Hematopoietic multipotent progenitor cell treated with erythropoietin and hydrocortisone succinate and interleukin-3 and kit ligand, for 8 days (in vitro differentiated cells): ENCODE data around the gene KRTAP9-3.
"Not testable (repeated sequence)": the region's sequence is repeated elsewhere in the genome, so short reads cannot be mapped to it uniquely, and the experiment has no call there.

Experiments
- DNase-seq: peaks from one replicate; pipeline ENCODE4 v3.0.0-alpha.2; 2015

Gene KRTAP9-3, protein sequence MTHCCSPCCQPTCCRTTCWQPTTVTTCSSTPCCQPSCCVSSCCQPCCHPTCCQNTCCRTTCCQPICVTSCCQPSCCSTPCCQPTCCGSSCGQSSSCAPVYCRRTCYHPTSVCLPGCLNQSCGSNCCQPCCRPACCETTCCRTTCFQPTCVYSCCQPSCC

DNA sequence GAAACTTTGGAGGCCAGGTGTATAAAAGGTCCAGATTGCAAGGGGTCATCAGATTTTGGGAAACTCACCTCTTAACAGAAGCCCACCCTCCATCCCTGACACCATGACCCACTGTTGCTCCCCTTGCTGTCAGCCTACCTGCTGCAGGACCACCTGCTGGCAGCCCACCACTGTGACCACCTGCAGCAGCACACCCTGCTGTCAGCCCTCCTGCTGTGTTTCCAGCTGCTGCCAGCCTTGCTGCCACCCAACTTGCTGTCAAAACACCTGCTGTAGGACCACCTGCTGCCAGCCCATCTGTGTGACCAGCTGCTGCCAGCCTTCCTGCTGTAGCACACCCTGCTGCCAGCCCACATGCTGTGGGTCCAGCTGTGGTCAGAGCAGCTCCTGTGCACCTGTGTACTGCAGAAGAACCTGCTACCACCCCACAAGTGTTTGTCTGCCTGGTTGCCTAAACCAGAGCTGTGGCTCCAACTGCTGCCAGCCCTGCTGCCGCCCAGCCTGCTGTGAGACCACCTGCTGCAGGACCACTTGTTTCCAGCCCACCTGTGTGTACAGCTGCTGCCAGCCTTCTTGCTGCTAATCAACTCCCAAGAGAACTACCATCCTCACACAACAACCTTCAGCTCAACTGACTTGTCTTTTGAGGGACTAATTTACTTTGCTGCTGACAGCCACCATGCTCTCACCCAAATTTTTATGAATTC lies at the start of gene KRTAP9-3:
TSS of gene KRTAP9-3 (plus strand) at position 51 of the 707 bp plus-strand sequence. CDS start at position 104, 53 bp downstream.
- not testable (repeated sequence) for DNase-seq

DNA sequence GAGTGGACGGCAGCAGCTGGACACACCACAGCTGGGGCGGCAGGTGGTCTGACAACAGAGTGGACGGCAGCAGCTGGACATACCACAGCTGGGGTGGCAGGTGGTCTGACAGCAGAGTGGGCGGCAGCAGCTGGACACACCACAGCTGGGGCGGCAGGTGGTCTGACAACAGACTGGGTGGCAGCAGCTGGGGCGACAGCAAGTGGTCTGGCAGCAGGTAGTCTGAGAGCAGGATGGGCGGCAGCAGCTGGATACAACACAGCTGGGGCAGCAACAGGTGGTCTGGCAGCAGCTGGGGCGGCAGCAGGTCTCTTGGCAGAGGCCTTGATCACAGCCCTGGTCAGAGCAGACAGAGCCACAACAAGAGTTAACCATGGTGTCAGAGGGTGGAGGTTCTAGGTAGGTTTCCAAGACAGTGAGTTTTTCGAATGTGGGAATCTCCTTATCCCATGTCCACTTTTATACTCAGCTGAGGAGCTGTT lies 47.7 kb upstream of the KRTAP9-3 start, which contains the start of gene KRTAP4-1:
TSS of gene KRTAP4-1 (minus strand) at position 432 of the 482 bp plus-strand sequence. CDS start at position 375, 57 bp downstream.
- no peak for DNase-seq

DNA sequence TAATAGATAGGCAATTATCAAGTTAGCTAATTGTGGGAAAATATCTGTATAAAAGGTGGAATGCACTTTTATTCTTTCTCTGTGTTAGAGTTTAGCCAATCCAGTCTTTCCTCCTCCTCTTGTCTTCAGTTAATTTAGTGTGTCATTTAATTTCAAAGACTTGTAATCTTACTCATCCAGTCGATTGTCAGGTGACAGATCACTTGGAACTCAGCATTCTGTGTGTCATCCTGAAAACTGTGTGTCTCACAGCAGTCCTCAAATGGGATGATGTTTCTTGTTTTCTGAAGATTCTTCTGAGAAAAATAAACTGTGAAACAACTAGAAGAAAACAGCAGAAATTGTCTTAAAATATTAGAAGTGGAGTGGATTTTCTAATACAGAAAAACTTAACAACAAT lies 47.2 kb upstream of the KRTAP9-3 start:
- DNase-seq = no peak

DNA sequence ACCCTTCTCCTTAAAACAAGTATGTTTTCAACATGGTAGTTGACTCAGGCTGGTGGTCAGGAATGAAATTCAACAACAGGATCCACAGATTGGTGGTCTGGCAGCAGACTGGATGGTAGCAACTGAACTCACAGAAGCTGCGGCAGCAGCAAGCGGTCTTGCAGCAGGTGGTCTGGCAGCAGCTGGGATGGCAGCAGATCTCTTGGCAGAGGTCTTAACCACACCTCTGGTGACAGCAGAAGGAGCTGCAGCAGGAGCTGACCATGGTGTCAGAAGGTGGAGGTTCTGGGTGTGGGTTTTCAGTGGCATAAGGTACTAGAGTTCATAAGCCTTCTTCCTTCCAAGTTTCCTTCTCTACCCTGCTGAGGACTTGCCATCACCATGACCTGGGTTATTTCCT lies 45.4 kb upstream of the KRTAP9-3 start:
- no peak for DNase-seq

DNA sequence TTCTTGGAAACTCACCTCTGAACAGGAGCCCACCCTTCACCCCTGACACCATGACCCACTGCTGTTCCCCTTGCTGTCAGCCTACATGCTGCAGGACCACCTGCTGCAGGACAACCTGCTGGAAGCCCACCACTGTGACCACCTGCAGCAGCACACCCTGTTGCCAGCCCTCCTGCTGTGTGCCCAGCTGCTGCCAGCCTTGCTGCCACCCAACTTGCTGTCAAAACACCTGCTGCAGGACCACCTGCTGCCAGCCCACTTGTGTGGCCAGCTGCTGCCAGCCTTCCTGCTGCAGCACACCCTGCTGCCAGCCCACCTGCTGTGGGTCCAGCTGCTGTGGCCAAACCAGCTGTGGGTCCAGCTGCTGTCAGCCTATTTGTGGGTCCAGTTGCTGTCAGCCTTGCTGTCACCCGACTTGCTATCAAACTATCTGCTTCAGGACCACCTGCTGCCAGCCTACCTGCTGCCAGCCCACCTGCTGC lies 42.4 kb upstream of the KRTAP9-3 start, which contains the start of gene KRTAP9-1:
TSS of gene KRTAP9-1 (plus strand) at position 51 of the 482 bp plus-strand sequence. CDS start at position 51, 0 bp downstream.
- not testable (repeated sequence) for DNase-seq

DNA sequence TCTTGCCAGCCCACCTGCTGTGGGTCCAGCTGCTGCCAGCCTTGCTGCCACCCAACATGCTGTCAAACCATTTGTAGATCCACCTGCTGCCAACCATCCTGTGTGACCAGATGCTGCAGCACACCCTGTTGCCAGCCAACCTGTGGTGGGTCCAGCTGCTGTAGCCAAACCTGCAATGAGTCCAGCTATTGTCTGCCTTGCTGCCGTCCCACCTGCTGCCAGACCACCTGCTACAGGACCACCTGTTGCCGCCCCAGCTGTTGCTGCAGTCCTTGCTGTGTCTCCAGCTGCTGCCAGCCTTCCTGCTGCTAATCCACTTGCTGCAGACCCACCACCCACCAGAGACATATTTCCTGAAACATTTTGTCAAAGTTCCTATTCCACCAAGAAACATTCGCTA lies 41.9 kb upstream of the KRTAP9-3 start:
- DNase-seq = no peak

DNA sequence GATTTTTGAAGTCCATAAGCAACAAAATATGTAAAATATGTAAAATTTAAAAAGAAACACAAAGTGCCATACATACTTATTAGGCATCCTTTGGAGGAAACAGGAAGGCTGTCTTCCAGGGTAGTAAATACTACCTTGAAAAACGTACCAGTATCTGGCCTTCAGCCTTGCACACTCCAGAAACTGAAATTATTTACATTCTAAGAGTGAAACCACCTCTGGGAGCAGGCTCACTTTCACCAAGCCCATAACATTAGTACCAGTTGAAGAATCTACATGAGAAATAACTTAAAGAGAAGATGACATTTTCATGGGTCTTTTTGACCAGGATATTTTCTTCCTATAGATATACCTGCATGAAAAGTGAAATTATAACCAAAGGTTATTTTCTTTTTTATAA lies 36.2 kb upstream of the KRTAP9-3 start:
- DNase-seq = no peak

DNA sequence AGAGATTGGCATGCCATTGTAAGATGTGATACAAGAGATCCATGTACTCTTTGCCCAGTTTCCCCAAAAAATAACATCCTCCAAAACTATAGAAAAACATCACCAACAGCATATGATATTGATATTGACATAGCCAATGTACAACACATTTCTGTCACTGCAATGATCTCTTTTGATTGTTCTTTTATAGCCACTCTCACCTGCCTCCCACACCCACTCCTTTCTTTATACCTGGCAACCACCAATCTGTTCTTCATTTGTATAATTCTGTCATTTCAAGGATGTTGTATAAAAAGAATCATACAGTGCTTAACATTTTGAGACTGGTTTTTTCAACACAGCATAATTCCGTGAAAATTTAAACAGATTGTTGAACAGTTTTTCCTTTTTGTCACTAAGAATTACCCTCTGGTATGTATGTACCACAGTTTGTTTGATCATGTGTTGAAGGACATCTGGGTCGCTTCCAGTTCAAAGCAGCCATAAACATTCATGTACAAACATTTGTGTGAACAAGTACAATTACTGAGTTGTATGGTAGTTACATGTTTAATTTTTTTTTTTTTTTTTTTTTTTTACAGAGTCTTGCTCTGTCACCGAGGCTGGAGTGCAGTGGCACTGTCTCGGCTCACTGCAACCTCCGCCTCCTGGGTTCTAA lies 32.7 kb upstream of the KRTAP9-3 start:
- no peak for DNase-seq

DNA sequence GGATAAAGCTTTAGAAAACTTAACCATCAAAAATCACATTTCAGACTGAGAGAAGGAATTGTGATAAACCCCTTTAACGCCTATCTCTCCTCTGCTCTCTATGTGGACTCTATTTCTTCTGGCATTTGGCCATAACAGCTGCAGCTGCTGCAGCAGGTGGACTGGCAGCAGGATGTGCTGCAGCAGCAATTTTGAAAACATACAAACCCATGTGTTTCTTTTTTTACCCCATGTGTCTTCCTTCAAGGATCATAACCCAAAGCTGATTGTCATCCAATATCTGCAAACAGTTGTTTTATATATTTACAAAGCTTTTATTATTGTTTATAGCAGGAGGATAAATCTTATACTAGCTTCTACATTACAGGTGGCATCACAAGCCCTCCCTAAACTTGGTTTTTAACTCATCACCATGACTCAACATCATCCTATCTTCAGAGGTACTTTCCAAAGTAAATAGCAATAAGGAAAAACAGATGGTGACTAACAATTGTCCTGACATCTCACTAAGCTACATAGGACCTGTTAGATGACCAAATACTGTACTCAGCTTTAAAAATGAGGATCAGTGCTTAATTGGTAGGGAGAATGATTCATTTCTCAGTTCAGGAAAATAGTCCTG lies 20.3 kb upstream of the KRTAP9-3 start:
- DNase-seq = no peak

DNA sequence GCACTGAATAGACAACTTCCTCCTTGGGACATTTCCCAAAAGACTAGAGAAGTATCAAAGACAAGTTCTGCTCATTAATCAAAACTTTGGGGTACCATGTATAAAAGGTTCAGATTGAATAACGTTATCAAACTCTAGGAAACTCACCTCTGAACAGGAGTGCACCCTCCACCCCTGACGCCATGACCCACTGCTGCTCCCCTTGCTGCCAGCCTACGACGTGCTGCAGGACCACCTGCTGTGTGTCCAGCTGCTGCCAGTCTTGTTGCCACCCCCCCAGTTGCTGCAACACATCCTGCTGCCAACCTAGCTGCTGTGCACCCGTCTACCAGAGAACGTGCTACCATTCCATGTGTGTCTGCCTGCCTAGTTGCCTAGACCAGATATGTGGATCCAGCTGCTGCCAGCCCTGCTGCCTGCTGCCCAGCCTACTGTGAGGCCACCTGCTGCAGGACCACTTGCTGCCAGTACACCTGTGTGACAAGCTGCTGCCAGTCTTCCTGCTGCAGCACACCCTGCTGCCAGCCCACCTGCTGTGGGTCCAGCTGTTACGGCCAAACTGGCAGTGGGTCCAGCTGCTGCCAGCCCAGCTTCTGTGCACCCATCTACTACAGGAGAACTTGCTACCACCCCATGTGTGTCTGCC lies 19.6 kb upstream of the KRTAP9-3 start:
- no peak for DNase-seq

DNA sequence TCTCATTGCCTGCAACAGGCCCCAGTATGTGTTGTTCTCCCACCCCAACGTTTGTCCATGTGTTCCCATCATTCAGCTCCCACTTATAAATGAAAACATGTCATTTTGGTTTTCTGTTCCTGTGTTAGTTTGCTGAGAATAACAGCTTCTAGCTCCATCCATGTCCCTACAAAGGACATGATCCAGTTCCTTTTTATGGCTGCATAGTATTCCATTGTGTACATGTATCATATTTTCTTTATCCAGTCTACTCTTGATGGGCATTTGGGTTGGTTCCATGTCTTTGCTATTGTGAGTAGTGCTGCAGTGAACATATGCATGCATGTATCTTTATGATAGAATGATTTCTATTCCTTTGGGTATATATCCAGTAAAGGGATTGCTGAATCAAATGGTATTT lies 16.6 kb upstream of the KRTAP9-3 start:
- DNase-seq = no peak

DNA sequence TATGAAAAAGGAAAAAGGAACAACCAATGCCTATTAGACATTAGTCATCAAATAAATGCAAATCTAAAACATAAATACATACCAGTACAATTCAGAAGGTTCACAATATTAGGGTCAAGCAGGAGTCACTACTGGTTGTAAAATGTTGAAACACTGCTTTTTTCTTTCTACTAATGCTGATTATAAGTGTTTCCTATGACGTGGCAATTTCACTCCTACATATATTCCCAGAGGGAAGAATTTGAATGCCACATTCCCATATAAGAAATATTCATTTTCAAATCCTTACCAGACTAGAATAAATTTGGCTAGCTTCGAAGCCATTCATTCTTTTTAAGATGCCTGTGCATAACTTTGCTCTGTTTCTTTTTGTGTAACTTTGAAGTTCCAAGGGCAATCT lies 8.4 kb upstream of the KRTAP9-3 start:
- no peak for DNase-seq

DNA sequence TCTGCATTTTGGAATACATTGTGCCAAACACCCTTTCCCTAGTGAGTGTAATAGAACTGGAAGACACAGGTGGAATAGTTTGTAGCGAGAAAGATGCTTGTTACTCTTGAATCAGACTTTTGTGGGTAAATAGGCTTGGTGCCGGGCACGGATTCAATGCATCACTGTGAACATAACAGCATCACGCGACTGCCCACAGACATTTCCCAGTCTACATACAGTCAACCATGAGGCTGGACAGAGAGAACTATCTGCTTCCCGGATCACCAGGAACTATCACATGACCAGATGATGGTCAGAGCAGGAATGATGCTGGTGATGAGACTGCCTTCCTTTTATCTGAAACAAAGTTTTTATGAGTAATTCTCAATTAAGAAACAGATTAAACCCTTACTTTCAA lies 6.2 kb upstream of the KRTAP9-3 start:
- no peak for DNase-seq

DNA sequence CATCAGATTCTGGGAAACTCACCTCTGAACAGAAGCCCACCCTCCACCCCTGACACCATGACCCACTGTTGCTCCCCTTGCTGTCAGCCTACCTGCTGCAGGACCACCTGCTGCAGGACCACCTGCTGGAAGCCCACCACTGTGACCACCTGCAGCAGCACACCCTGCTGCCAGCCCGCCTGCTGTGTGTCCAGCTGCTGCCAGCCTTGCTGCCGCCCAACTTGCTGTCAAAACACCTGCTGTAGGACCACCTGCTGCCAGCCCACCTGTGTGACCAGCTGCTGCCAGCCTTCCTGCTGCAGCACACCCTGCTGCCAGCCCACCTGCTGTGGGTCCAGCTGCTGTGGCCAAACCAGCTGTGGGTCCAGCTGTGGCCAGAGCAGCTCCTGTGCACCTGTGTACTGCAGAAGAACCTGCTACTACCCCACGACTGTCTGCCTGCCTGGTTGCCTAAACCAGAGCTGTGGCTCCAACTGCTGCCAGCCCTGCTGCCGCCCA lies 5.6 kb upstream of the KRTAP9-3 start, which contains the start of gene KRTAP9-2:
TSS of gene KRTAP9-2 (plus strand) at position 51 of the 498 bp plus-strand sequence. CDS start at position 58, 7 bp downstream.
- DNase-seq = not testable (repeated sequence)

DNA sequence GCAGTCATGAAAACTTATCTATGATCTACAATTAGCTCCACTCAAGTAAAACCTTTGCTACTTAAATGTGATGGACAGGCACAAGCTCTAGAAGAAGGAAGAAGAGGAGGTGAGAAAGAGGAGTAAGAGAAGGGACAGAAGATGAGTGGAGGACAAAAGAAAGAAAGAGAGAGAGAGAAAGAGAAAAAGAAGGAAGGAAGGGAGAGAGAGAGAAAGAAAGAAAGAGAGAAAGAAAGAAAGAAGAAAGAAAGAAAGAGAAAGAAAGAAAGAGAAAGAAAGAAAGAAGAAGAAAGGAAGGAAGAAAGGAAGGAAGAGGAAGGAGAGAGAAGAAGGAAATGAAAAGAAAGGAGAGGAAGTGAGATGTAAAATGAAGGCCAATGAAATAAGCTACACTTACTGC lies 2.2 kb upstream of the KRTAP9-3 start:
- DNase-seq = no peak

DNA sequence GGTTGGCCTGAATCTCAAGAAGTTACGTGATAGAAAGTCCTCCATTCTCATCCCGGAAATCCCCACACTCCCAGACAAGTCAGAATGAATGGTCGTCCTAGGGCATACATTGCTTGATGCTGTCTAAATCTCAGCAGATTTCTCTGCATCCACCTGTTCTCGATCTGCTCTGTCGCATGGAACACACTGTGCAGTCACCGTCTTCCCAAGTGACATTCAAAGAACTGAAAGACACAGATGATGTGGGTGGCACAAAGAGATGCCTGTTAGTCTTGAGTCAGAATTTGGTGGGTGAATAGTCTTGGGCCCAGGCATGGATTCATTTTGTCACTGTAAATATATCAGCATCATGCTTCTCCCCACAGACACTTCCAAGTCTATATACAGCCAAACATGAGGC lies 518 bp upstream of the KRTAP9-3 start:
- no peak for DNase-seq

DNA sequence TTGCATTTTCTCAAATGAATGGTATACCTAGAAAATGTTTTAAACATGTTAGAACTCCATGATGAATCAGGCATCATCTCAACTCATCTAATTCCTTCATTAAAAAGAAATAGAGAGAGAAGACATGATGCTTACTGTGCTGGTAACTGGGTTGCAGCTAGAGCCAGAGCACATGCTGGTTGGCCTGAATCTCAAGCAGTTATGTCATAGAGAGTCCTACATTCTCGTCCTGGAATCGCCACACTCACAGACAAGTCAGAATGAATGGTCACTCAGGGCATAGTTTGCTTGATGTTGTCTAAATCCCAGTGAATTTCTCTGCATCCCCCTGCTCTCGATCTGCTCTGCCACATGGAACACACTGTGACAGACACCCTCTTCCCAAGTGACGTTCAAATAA lies 4.9 kb downstream of the KRTAP9-3 start:
- DNase-seq = not testable (repeated sequence)

DNA sequence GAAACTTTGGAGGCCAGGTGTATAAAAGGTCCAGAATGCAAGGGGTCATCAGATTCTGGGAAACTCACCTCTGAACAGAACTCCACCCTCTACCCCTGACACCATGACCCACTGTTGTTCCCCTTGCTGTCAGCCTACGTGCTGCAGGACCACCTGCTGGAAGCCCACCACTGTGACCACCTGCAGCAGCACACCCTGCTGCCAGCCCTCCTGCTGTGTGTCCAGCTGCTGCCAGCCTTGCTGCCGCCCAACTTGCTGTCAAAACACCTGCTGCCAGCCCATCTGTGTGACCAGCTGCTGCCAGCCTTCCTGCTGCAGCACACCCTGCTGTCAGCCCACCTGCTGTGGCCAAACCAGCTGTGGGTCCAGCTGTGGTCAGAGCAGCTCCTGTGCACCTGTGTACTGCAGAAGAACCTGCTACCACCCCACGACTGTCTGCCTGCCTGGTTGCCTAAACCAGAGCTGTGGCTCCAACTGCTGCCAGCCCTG lies 5.7 kb downstream of the KRTAP9-3 start, which contains the start of gene KRTAP9-8:
TSS of gene KRTAP9-8 (plus strand) at position 51 of the 489 bp plus-strand sequence. CDS start at position 104, 53 bp downstream.
- not testable (repeated sequence) for DNase-seq

DNA sequence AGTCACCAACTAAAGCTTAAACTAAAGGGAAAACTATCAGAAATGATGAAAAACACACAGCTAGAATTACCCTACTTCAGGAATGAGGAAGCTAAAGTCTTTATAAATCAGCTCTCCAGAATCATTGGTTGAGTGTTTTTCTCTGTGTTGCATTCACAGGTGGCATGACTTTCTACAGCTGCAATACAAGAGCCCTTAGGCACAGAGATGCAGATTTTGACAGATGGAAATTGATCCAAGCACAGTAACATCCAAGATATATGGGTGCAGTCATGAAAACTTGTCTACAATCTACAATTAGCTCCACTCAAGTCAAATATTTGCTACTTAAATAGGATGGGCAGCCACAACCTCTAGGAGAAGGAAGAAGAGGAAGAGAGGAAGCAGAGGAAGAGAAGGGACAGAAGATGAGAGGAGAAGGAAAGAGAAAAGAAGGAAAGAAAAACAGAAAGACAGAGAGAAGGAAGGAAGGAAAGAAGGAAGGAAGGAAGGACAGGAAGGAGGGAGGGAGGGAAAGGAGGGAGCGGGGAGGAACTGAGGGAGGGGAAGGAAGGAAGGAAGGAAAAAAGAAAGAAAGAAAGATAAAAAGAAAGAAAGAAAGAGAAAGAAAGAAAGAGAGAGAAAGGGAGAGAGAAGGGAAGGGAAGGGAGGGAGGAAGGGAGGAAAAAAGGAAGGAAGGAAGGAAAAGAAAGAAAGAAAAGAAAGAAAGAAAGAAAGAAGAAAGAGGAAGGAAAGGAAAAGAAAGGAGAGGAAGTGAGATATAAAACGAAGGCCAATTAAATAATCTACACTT lies 14.9 kb downstream of the KRTAP9-3 start:
- DNase-seq = not testable (repeated sequence)

DNA sequence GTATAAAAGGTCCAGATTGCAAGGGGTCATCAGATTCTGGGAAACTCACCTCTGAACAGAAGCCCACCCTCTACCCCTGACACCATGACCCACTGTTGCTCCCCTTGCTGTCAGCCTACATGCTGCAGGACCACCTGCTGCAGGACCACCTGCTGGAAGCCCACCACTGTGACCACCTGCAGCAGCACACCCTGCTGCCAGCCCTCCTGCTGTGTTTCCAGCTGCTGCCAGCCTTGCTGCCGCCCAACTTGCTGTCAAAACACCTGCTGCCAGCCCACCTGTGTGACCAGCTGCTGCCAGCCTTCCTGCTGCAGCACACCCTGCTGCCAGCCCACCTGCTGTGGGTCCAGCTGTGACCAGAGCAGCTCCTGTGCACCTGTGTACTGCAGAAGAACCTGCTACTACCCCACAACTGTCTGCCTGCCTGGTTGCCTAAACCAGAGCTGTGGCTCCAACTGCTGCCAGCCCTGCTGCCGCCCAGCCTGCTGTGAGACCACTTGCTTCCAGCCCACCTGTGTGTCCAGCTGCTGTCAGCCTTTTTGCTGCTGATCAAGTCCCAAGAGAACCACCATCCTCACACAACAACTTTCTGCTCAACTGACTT lies 17.5 kb downstream of the KRTAP9-3 start, which contains the start of gene KRTAP9-4:
TSS of gene KRTAP9-4 (plus strand) at position 51 of the 604 bp plus-strand sequence. CDS start at position 85, 34 bp downstream.
- not testable (repeated sequence) for DNase-seq
